Loucy (cell line): Measurements from ENCODE around the gene CCL26.
"Not testable (repeated sequence)": the region's sequence is repeated elsewhere in the genome, so short reads cannot be mapped to it uniquely, and the experiment has no call there.

Experiments
- H2AFZ ChIP-seq: fragments of 200-600 bp; sonication (generic); 2 replicates; pipeline ENCODE4 v1.6.0; 2016; ENCODE audit warnings: antibody characterized with exemption, mild to moderate bottlenecking, low read length, moderate library complexity
- H3F3A ChIP-seq: fragments of 200-600 bp; 2 replicates; pipeline ENCODE4 v1.6.0; 2016; ENCODE audit warnings: antibody characterized with exemption, low read depth, mild to moderate bottlenecking
- H3K27me3 ChIP-seq: fragments of 200-600 bp; sonication (generic); 2 replicates; pipeline ENCODE4 v1.6.1; 2014; ENCODE audit warnings: low read length, mild to moderate bottlenecking; ENCODE audit not compliant: insufficient read depth, poor library complexity, severe bottlenecking
- H3K36me3 ChIP-seq: fragments of 200-600 bp; sonication (generic); 2 replicates; pipeline ENCODE4 v1.6.1; 2016; ENCODE audit warnings: low read length; ENCODE audit not compliant: insufficient read depth
- H3K4me1 ChIP-seq: fragments of 200-600 bp; sonication (generic); 2 replicates; pipeline ENCODE4 v1.5.1; 2014; ENCODE audit warnings: low read length, mild to moderate bottlenecking; ENCODE audit not compliant: insufficient read depth, poor library complexity, severe bottlenecking
- H3K4me2 ChIP-seq: fragments of 200-600 bp; sonication (generic); 2 replicates; pipeline ENCODE4 v1.6.0; 2014; ENCODE audit warnings: antibody characterized with exemption, low read length, low read depth, mild to moderate bottlenecking; ENCODE audit not compliant: poor library complexity, severe bottlenecking
- H3K4me3 ChIP-seq: fragments of 200-600 bp; sonication (generic); 2 replicates; pipeline ENCODE4 v1.5.1; 2014; ENCODE audit warnings: low read length, mild to moderate bottlenecking, mixed read lengths; ENCODE audit not compliant: poor library complexity, severe bottlenecking
- H3K79me2 ChIP-seq: fragments of 200-600 bp; sonication (generic); 2 replicates; pipeline ENCODE4 v1.6.1; 2014; ENCODE audit warnings: low read length; ENCODE audit not compliant: insufficient read depth
- H3K9ac ChIP-seq: fragments of 200-600 bp; sonication (generic); 2 replicates; pipeline ENCODE4 v1.6.0; 2014; ENCODE audit warnings: mild to moderate bottlenecking, low read depth, low read length, moderate library complexity; ENCODE audit not compliant: poor library complexity, severe bottlenecking
- H3K9me2 ChIP-seq: fragments of 200-600 bp; sonication (generic); replicated peaks from 2 replicates; pipeline ENCODE4 v1.6.1; 2016; ENCODE audit warnings: low read depth, low read length, mixed read lengths
- H3K9me3 ChIP-seq: fragments of 200-600 bp; sonication (generic); 2 replicates; pipeline ENCODE4 v1.6.1; 2014; ENCODE audit warnings: mild to moderate bottlenecking, antibody characterized with exemption, low read length, low read depth; ENCODE audit not compliant: insufficient read depth
- H4K20me1 ChIP-seq: fragments of 200-600 bp; sonication (generic); 2 replicates; pipeline ENCODE4 v1.6.0; 2014; ENCODE audit warnings: antibody characterized with exemption, low read length, mild to moderate bottlenecking; ENCODE audit not compliant: insufficient read depth, poor library complexity, severe bottlenecking
- CTCF ChIP-seq: fragments of 200-600 bp; sonication (generic); conservative IDR thresholded peaks from 2 replicates; pipeline ENCODE4 v1.5.1; 2014; ENCODE audit warnings: mild to moderate bottlenecking, antibody characterized with exemption, low read length
- EZH2phosphoT487 ChIP-seq: fragments of 200-600 bp; IDR thresholded peaks from 2 replicates; pipeline ENCODE4 v1.6.1; 2018; ENCODE audit warnings: antibody characterized with exemption, mild to moderate bottlenecking, moderate library complexity, borderline replicate concordance

CCL26 gene

GRCh38 chr7:75725306-75725705 lies 46.7 kb downstream of the CCL26 start:
- no peaks in the 10 kb centered on the region for H3K9me2 ChIP-seq
- H3K4me1 ChIP-seq, result peaks cover 16% of the 10 kb centered on the region
- peaks cover 8% of the 10 kb centered on the region; the same call in 1 of the 2 replicates for H3F3A ChIP-seq
- H3K79me2 ChIP-seq, result no peaks in the 10 kb centered on the region
- H3K9ac ChIP-seq, result no peak overlapping the region
- TF ChIP-seq EZH2phosphoT487 (no peak), CTCF (no peak)
- no peaks in the 10 kb centered on the region for H3K9me3 ChIP-seq
- no peak overlapping the region for H2AFZ ChIP-seq
- no peak overlapping the region for H3K4me3 ChIP-seq
- H3K27me3 ChIP-seq, result no peaks in the 10 kb centered on the region
- no peaks in the 10 kb centered on the region for H3K36me3 ChIP-seq
- no peak overlapping the region for H3K4me2 ChIP-seq
- peaks cover 3% of the 10 kb centered on the region for H4K20me1 ChIP-seq

GRCh38 chr7:75723444-75723843 lies 48.6 kb downstream of the CCL26 start:
- H3K9me3 ChIP-seq, result no peaks in the 10 kb centered on the region
- no peak overlapping the region for H3K9ac ChIP-seq
- H2AFZ ChIP-seq, result no peak overlapping the region
- H3K9me2 ChIP-seq, result no peaks in the 10 kb centered on the region
- H4K20me1 ChIP-seq, result peaks cover 3% of the 10 kb centered on the region
- no peaks in the 10 kb centered on the region for H3K36me3 ChIP-seq
- no peak for TF ChIP-seq CTCF
- H3K79me2 ChIP-seq, result no peaks in the 10 kb centered on the region
- no peak overlapping the region for H3K4me2 ChIP-seq
- no peak overlapping the region for H3K4me3 ChIP-seq
- no peaks in the 10 kb centered on the region for H3K27me3 ChIP-seq
- peaks cover 7% of the 10 kb centered on the region; the same call in 1 of the 2 replicates for H3F3A ChIP-seq
- peaks cover 11% of the 10 kb centered on the region for H3K4me1 ChIP-seq

GRCh38 chr7:75722373-75722772 lies 49.6 kb downstream of the CCL26 start:
- H3K4me1 ChIP-seq, result peaks cover 5% of the 10 kb centered on the region
- no peaks in the 10 kb centered on the region for H3K36me3 ChIP-seq
- no peak overlapping the region for H3K4me3 ChIP-seq
- no peak for TF ChIP-seq EZH2phosphoT487
- no peak for TF ChIP-seq CTCF
- H3K27me3 ChIP-seq, result no peaks in the 10 kb centered on the region
- H2AFZ ChIP-seq, result no peak overlapping the region
- H3K9me2 ChIP-seq, result no peaks in the 10 kb centered on the region
- H3K9ac ChIP-seq, result no peak overlapping the region
- no peaks in the 10 kb centered on the region for H3K9me3 ChIP-seq
- no peaks in the 10 kb centered on the region for H4K20me1 ChIP-seq
- H3K79me2 ChIP-seq, result no peaks in the 10 kb centered on the region
- no peak overlapping the region for H3K4me2 ChIP-seq
- H3F3A ChIP-seq, result 0 out of 2 replicates have a peak, but pooled peaks cover 2% of the 10 kb centered on the region

GRCh38 chr7:75721922-75722321 lies 50.1 kb downstream of the CCL26 start:
- H3K4me1 ChIP-seq, H3K9ac ChIP-seq, H3F3A ChIP-seq, H3K27me3 ChIP-seq, H2AFZ ChIP-seq, H3K4me2 ChIP-seq, H4K20me1 ChIP-seq, H3K4me3 ChIP-seq, H3K79me2 ChIP-seq, H3K9me3 ChIP-seq, H3K36me3 ChIP-seq, H3K9me2 ChIP-seq: not testable (repeated sequence)
